Endothelial cell (in vitro differentiated cells): ENCODE measurements around the gene ANKRD27. TPM values are rescaled to one million over a fixed set of nuclear protein-coding genes. Genes with fewer than 3 reads are reported as not detected.

Source experiments
- DNase-seq: peaks from one replicate; pipeline ENCODE4 v3.0.0; 2021; ENCODE audit warnings: low spot score
- H3K27ac Mint-ChIP-seq: one replicate; pipeline ENCODE4 v1.8.0; 2021; ENCODE audit warnings: mixed read lengths, inconsistent platforms; ENCODE audit not compliant: unreplicated experiment
- H3K27me3 Mint-ChIP-seq: one replicate; pipeline ENCODE4 v1.8.0; 2021; ENCODE audit warnings: mild to moderate bottlenecking, moderate library complexity, mixed read lengths, inconsistent platforms; ENCODE audit not compliant: unreplicated experiment
- H3K36me3 Mint-ChIP-seq: one replicate; pipeline ENCODE4 v1.8.0; 2021; ENCODE audit warnings: mild to moderate bottlenecking, low read depth, mixed read lengths, inconsistent platforms; ENCODE audit not compliant: unreplicated experiment
- H3K4me1 Mint-ChIP-seq: one replicate; pipeline ENCODE4 v1.8.0; 2021; ENCODE audit warnings: mild to moderate bottlenecking, mixed read lengths, inconsistent platforms; ENCODE audit not compliant: unreplicated experiment
- H3K4me3 Mint-ChIP-seq: one replicate; pipeline ENCODE4 v1.8.0; 2021; ENCODE audit warnings: mild to moderate bottlenecking, mixed read lengths, inconsistent platforms; ENCODE audit not compliant: unreplicated experiment
- H3K9me3 Mint-ChIP-seq: one replicate; pipeline ENCODE4 v1.8.0; 2021; ENCODE audit warnings: mixed read lengths, inconsistent platforms; ENCODE audit not compliant: unreplicated experiment
- total RNA-seq: library from RNA; stranded (reverse); fragmentation: NEBNext Ultra II Directional; extraction: Animal tissue kit (Norgen Biotek cat#: 25700); gene quantifications from one replicate; pipeline ENCODE4 v1.2.1, GENCODE V29; 2021; ENCODE audit not compliant: unreplicated experiment
- TF ChIP-seq, protein P1 (sequence below): fragments of 200-600 bp; sonication (generic); IDR thresholded peaks from one replicate; pipeline ENCODE4 v1.5.0; 2021; ENCODE audit warnings: antibody characterized with exemption; ENCODE audit not compliant: unreplicated experiment

The ANKRD27 gene
- total RNA-seq, 1 donor from 2014 or later, result 20.8 TPM

DNA sequence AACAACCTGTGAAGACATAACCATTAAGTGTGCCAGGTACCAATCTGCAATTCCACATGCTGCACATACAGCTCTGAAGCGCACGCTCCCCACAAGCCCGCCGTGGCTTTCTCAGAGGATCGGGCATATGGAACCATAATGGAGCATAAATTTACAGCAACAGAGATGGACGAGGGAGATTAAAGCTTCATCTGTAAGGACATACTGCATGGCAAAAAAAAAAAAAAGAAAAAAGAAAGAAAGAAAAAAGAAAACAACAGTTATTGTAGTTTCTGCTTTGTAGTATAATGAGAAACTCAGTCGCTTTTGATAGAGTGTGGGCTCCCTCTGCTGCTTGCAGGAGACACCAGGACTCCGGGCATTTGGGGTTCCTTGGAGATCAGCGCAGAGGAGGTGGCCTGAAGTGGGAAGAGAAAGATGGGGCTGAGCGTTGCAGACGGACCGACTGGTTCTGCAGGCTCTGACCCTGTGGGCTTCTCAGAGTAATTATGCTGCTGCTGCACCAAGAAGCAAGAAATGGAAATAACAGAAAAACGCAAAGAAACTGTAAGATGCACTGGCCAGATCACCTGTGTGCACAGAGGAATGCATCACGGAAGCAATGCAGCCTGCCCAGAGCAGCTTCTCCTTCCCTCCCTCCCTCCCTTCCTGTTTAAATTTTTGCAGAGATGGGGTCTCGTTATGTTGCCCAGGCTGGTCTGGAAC is 104.7 kb downstream of the ANKRD27 start:
- peak; percentile 50 for DNase-seq
- Mint-ChIP-seq H3K4me3 (no peak overlapping the region), H3K9me3 (no peaks in the 10 kb centered on the region), H3K4me1 (no peaks in the 10 kb centered on the region), H3K27ac (no peak overlapping the region), H3K36me3 (no peaks in the 10 kb centered on the region), H3K27me3 (peaks cover 5% of the 10 kb centered on the region)
- TF ChIP-seq, protein P1, sequence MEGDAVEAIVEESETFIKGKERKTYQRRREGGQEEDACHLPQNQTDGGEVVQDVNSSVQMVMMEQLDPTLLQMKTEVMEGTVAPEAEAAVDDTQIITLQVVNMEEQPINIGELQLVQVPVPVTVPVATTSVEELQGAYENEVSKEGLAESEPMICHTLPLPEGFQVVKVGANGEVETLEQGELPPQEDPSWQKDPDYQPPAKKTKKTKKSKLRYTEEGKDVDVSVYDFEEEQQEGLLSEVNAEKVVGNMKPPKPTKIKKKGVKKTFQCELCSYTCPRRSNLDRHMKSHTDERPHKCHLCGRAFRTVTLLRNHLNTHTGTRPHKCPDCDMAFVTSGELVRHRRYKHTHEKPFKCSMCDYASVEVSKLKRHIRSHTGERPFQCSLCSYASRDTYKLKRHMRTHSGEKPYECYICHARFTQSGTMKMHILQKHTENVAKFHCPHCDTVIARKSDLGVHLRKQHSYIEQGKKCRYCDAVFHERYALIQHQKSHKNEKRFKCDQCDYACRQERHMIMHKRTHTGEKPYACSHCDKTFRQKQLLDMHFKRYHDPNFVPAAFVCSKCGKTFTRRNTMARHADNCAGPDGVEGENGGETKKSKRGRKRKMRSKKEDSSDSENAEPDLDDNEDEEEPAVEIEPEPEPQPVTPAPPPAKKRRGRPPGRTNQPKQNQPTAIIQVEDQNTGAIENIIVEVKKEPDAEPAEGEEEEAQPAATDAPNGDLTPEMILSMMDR, result no peak

DNA sequence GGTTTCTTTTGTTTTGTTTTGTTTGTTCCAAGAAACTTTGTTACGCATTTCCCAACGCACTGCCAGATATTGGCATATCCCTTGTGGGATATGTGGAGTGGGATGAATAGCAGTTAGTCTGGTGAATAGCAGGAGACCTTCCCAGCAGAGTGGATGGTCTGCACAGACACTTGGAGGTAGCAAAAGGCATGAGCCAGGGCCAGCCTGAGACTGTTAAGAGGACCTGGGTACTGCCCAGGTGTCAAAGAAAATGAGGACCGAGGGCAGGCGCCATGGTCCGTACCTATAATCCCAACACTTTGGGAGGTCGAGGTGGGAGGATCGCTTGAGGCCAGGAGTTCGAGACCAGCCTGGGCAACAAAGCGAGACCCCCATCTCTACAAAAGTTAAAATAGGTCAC is 107.5 kb downstream of the ANKRD27 start:
- Mint-ChIP-seq H3K9me3 (no peaks in the 10 kb centered on the region), H3K4me3 (no peak overlapping the region), H3K27ac (no peak overlapping the region), H3K27me3 (peaks cover 2% of the 10 kb centered on the region), H3K4me1 (no peaks in the 10 kb centered on the region), H3K36me3 (no peaks in the 10 kb centered on the region)
- no peak for DNase-seq
- TF ChIP-seq, protein P1, result no peak

DNA sequence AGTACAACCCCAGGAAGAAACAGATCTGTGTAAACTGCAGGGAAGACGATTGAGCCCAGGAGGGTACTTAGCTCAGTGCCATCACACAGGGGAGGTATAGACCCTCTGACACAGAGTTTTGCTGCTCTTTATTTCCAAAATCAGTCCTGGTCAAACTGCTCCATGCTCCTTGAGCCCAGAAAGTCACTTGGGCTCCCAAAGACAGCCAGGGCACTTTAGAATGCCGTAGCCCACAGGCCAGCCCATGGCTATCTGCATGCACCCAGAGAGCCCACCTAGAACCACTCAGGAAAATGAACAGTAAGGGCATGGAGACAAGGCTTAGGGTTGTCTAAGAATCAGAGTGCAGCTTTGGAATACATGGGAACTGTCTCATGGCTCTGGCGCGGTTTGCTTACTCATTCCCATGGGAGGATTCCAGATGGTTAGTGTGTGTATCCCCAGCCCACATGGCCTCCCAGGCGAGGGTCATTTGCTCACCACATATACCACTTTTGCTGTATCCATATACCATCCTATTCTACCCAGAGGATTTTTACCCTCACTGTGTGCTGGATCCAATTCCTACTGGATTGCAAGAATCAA is 108.6 kb downstream of the ANKRD27 start:
- peaks cover 2% of the 10 kb centered on the region for H3K27me3 Mint-ChIP-seq
- no peak for DNase-seq
- no peaks in the 10 kb centered on the region for H3K9me3 Mint-ChIP-seq
- H3K27ac Mint-ChIP-seq, result no peak overlapping the region
- H3K4me1 Mint-ChIP-seq, result no peaks in the 10 kb centered on the region
- TF ChIP-seq, protein P1, result no peak
- no peaks in the 10 kb centered on the region for H3K36me3 Mint-ChIP-seq
- no peak overlapping the region for H3K4me3 Mint-ChIP-seq

DNA sequence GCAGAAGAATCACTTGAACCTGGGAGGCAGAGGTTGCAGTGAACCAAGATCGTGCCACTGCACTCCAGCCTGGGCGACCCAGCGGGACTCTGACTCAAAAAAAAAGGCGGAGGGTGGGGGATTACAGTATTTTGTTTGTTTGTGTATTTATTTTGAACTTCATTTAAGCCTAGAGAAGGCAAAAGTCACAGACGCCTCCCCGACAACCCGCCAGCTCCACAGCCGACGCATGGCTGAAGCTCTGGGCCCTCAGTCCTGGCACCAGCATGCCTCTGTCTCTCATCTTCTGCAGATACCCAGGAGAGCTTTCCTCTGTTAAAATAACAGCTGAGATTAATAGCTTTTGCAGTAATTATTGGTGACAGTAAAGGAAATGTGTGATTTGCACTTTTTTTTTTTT is 111.2 kb downstream of the ANKRD27 start:
- Mint-ChIP-seq H3K27me3 (no peaks in the 10 kb centered on the region), H3K36me3 (no peaks in the 10 kb centered on the region), H3K9me3 (no peaks in the 10 kb centered on the region), H3K4me3 (no peak overlapping the region), H3K4me1 (no peaks in the 10 kb centered on the region), H3K27ac (no peak overlapping the region)
- TF ChIP-seq, protein P1, result no peak
- DNase-seq, result no peak

DNA sequence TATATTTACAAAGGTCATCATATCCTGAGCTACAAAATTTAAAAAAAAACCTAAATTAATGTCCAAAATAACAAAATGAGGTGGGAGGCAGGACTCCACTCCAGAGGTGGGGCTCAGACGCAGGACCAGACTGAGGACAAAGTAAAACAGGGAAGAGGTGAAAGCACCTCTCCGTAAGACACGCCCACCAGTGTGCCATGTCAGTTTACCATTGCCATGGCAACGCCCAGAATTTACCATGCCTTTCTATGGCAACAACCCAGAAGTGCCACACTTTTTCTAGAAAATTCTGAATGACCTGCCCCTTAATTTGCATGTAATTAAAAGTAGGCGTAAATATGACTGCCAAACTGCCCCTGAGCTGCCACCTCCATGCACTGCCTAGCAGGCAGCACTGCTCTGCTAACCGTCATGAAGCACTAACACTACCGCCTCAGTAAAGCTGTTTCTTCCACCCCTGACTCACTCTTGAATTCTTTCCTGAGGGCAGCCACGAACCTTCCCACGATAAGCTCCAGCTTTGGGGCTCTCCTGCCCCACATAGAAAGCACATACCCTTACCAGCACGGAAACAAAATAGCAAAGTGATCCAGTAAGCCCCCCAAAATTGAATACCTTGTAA is 116.3 kb downstream of the ANKRD27 start:
- Mint-ChIP-seq H3K9me3 (no peaks in the 10 kb centered on the region), H3K27ac (no peak overlapping the region)

More for the DNA sequence above, 116.3 kb downstream of the ANKRD27 start:
- H3K4me3 Mint-ChIP-seq, result no peak overlapping the region
- H3K27me3 Mint-ChIP-seq, result no peaks in the 10 kb centered on the region
- DNase-seq, result peak; percentile 13
- no peaks in the 10 kb centered on the region for H3K4me1 Mint-ChIP-seq
- TF ChIP-seq, protein P1, result no peak
- H3K36me3 Mint-ChIP-seq, result no peaks in the 10 kb centered on the region
